OCI-M1 (cell line): ENCODE measurements around the gene E2F8.

Experiments
- DNase-seq: peaks from one replicate; lab custom pipeline; 2025; lab: John Stamatoyannopoulos, UW

E2F8 gene

DNA sequence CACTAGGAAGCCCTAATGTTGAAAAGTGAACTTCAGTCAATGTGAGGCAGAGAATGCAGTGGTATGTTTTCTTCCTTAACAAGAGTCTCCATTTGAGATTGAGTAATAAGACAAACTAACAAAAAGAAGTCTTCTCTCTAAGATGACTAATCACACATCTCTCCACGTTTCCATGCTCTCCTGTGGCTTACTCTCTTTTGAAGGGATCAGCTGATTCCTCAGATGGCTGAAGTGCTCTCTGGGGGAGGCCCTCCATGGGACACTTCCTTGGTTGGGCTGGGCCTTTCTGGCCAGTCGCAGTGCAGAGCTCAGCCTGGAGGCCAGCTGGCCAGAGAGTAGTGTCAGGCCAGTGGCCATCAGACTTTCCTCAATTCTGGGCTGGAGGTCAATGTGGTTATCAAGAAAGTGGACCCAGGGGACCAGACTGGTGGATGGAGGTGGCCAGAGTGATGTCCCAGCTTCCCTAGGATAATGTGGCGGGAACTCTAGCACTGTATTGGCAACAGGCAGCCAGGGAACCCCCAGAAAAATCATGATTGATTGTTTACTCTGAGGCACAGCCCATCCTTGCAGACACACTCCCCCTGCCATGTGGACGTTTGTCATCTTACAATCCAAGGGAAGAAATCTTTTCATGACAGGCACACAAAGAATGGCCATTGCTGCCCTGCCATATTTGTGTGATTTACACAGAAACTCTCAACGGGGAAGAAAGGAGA, 53.5 kb downstream of the E2F8 start:
- no peak for DNase-seq

DNA sequence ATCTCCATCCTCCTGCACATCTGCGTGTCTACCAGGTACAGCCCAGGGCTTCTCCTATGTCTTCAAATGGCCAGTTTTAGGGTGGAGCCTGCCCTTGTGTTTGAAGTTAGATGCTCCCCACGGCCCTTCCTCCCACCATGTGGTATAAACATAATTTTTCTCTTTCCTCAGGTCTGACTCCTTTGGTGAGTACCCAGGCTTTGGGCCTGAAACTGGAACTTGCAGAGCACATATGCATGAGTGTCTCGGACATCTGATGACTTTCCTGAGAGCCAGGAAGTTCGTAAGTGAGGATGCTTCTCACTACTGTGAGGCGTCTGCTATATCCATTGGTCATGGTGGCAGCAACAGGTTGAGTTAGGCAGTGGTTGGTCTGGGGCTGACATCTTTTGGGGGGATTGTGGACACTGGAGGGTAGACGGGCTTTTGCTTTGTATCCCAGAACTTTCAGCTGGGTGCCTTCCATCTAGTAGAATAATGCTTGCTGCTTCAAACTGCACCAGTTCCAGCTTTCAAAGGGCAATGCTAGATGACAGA, 55.2 kb downstream of the E2F8 start:
- no peak for DNase-seq

DNA sequence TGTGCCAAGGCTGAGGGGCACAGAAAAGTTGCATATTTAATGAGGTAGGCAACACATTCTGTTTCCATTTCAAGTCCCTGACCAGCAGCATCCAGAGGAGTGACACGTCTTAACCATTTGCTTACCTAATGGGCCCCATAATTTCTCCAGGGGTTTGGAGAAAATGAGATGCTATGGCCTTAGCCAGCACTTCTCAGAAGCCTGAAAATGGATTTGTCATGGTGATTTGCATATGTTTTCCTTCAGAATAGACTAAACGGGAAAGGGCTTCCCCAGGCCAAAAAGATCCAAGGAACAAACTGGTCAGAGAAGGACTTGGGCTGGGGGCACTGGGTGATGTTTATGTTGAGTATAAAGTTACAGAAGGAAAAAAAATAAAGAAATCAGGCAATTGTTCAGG, 55.7 kb downstream of the E2F8 start:
- no peak for DNase-seq

DNA sequence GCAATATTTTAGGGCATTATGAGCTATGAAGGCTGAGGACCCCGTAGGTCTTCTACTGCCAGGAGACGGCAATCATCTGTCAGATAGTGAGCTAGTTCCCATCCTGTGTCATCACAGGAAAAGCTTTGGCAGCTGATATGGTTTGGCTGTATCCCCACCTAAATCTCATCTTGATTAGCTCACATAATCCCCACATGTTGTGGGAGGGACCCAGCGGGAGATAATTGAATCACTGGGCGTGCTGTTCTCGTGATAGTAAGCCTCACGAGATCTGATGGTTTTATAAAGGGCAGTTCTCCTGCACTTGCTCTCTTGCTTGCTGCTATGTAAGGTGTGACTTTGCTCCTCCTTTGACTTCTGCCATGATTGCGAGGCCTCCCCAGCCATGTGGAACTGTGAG, 57.1 kb downstream of the E2F8 start:
- DNase-seq: peak; percentile 11

DNA sequence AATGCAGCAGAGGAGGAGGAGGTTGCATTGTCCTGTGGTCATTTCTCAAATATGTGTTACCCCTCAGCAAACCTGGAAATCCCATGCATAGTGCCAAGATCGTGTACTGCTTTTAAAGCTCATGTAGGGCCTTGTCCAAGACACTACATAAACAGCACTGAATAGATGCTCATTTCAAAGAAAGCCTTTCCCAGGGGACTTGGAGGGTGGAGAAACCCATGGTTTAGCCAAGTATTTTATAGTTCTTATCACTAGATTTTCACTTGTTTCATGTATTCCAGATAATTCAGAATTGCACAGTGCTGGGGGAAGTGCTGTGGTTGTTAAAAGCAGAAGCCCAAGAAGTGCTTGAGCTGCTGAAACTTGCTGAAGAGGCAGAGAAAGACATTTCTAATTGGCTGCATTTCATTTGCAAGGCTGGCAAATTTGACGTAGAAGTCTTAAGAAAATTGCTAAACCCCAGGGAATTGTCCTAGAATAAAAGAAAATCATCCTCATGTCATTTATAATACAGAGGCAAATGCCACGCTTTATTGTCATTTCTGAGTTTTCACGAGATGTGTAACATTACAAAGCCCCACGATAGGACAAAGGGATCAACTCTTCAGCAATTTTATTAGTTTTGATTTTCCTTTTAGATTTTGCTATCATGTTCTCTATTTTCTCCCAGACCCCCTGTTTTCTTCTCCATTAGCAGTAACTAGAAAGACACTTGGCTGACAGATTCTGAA, 59.0 kb downstream of the E2F8 start:
- DNase-seq: peak; percentile 43

DNA sequence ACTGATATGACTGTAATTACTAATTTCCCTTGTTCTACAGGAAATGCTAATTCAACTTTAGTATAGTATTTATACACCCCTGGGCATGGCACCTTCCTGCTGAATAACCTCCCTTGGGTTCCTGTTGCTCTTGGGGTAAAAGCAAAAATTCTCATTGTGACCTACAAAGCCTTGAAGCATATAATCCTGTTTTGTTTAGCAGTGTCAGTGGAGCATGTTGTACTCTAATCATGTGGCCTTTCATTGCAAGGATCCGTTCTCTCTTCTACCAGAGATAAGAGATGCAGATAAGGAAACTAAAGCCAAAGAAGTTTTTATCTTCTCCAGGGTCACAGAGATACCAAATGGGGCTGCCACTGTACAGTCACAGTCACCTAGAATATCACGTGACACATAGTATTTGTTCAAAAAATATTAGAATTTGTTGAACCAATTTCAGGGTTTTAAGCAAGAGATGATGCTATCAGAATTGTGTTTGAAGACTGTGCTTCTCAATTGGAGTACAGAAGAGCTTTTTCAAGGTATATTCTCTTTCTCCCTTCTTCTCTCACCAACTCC, 64.0 kb downstream of the E2F8 start:
- DNase-seq: no peak
